ENCODE data around the gene SAT2. TPM values are rescaled to one million over a fixed set of nuclear protein-coding genes. Genes with fewer than 3 reads are reported as not detected.

SAT2 gene
- total RNA-seq, 1 experiment from 2014 or later: 33.0 TPM

DNA sequence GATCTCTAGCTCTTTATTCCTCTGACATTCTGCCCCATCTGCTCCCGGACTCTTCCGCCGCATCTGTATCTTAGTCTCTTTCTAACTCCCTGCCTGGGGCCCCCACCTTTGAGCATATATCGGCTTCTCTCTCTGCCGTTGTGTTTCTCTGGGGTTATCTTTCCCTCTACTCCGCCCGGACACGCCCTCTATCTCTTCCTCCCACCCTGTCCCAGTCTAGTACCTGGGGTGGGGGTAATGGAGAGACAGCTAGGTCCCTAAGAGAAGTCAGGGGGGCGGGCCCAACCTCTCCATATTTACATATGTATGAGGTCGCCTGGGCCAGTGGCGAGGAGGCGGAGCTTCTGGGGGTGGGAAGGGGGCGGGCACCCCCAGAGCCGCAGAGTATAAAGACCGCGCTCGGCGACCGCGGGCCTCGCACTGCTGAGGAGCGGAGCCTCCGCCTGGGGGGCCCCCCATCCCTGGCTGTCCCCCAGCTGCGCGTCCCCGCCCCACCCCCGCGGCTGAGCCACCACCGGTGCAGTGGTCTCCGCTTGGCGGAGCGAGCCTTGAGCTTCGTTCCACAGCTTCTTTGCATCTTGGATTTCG, 23.0 kb upstream of the SAT2 start, which contains the start of gene ATP1B2:
Gene ATP1B2, plus strand, starts transcription at position 418 of the 588 bp plus-strand sequence. CDS start 593 bp downstream, outside the sequence.
- CTCF ChIA-PET: interaction anchor here (0.5 to 1.3 kb wide), 8 partner anchors 18 to 370 kb away, joined by 3 to 10 read pairs (median 4); partner anchors contain the start of genes FXR2, NAA38 and TP53
- H3K4me3 Mint-ChIP-seq (ENCODE audit: unreplicated experiment): peak within 1 kb of the TSS; percentile 80
- no peaks in the 10 kb centered on the region for H3K9me3 Mint-ChIP-seq (ENCODE audit: unreplicated experiment)
- H3K27ac Mint-ChIP-seq (ENCODE audit: unreplicated experiment): no peak within 1 kb of the TSS
- H3K27me3 Mint-ChIP-seq (ENCODE audit: insufficient read depth, unreplicated experiment): peaks cover 9% of the 10 kb centered on the region
- intact Hi-C loops (cut with micrococcal nuclease; ENCODE audit: unreplicated experiment): no loop called here
- BruUV-seq (replicated peaks): no TSS peak
- Histone ChIP-seq H3K27me3 (replicated peaks; ENCODE audit: control insufficient read depth, insufficient read depth, low read length) (no peaks in the 10 kb centered on the region), H3K4me3 (ENCODE audit: low read depth, low read length) (peak within 1 kb of the TSS; percentile 35), H3K4me1 (no peaks in the 10 kb centered on the region), H3K9me3 (no peaks in the 10 kb centered on the region), H3K36me3 (ENCODE audit: control insufficient read depth, insufficient read depth, low read length) (no peaks in the 10 kb centered on the region)
- DNase-seq: peak; percentile 68 to 84
- H3K36me3 Mint-ChIP-seq (ENCODE audit: insufficient read depth, unreplicated experiment): no peaks in the 10 kb centered on the region
- H3K4me1 Mint-ChIP-seq (ENCODE audit: low read depth, unreplicated experiment): peaks cover 10% of the 10 kb centered on the region
- TF ChIP-seq, protein P1, sequence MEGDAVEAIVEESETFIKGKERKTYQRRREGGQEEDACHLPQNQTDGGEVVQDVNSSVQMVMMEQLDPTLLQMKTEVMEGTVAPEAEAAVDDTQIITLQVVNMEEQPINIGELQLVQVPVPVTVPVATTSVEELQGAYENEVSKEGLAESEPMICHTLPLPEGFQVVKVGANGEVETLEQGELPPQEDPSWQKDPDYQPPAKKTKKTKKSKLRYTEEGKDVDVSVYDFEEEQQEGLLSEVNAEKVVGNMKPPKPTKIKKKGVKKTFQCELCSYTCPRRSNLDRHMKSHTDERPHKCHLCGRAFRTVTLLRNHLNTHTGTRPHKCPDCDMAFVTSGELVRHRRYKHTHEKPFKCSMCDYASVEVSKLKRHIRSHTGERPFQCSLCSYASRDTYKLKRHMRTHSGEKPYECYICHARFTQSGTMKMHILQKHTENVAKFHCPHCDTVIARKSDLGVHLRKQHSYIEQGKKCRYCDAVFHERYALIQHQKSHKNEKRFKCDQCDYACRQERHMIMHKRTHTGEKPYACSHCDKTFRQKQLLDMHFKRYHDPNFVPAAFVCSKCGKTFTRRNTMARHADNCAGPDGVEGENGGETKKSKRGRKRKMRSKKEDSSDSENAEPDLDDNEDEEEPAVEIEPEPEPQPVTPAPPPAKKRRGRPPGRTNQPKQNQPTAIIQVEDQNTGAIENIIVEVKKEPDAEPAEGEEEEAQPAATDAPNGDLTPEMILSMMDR (IDR thresholded peaks at IDR 0.05; ENCODE audit: insufficient read depth in 1 of 2, low read depth in 1 of 2, low read length in 1 of 2, severe bottlenecking in 1 of 2, unreplicated experiment in 1 of 2): no peak
- POLR2A ChIA-PET: interaction anchor here (0.6 to 2.7 kb wide), 11 partner anchors 8 to 262 kb away, joined by 3 to 24 read pairs (median 4); partner anchors contain the start of genes MPDU1, SAT2, TP53 and WRAP53

- TF ChIP-seq, protein P1 (IDR thresholded peaks at IDR 0.05; ENCODE audit: insufficient read depth in 1 of 2, low read depth in 1 of 2, low read length in 1 of 2, severe bottlenecking in 1 of 2, unreplicated experiment in 1 of 2): no peak
- POLR2A ChIA-PET: no interaction called here
- Histone ChIP-seq H3K4me3 (ENCODE audit: low read depth, low read length) (no peak overlapping the region), H3K27me3 (replicated peaks; ENCODE audit: control insufficient read depth, insufficient read depth, low read length) (no peaks in the 10 kb centered on the region), H3K4me1 (no peaks in the 10 kb centered on the region), H3K36me3 (ENCODE audit: control insufficient read depth, insufficient read depth, low read length) (no peaks in the 10 kb centered on the region), H3K9me3 (no peaks in the 10 kb centered on the region)
- BruUV-seq (replicated peaks): no TSS peak
- peaks cover 9% of the 10 kb centered on the region for H3K27me3 Mint-ChIP-seq (ENCODE audit: insufficient read depth, unreplicated experiment)
- no peak overlapping the region for H3K27ac Mint-ChIP-seq (ENCODE audit: unreplicated experiment)
- no peaks in the 10 kb centered on the region for H3K36me3 Mint-ChIP-seq (ENCODE audit: insufficient read depth, unreplicated experiment)
- intact Hi-C loops (cut with micrococcal nuclease; ENCODE audit: unreplicated experiment): no loop called here
- CTCF ChIA-PET: no interaction called here
- peaks cover 10% of the 10 kb centered on the region for H3K4me1 Mint-ChIP-seq (ENCODE audit: low read depth, unreplicated experiment)
- DNase-seq: no peak
- no peaks in the 10 kb centered on the region for H3K9me3 Mint-ChIP-seq (ENCODE audit: unreplicated experiment)
- H3K4me3 Mint-ChIP-seq (ENCODE audit: unreplicated experiment): no peak overlapping the region
Observed at GRCh38 chr17:7647018-7647417, 19.4 kb upstream of the SAT2 start.

GRCh38 chr17:7646457-7646856, 18.8 kb upstream of the SAT2 start:
- Mint-ChIP-seq H3K4me3 (ENCODE audit: unreplicated experiment) (no peak overlapping the region), H3K27ac (ENCODE audit: unreplicated experiment) (no peak overlapping the region), H3K27me3 (ENCODE audit: insufficient read depth, unreplicated experiment) (peaks cover 8% of the 10 kb centered on the region), H3K4me1 (ENCODE audit: low read depth, unreplicated experiment) (peaks cover 10% of the 10 kb centered on the region), H3K36me3 (ENCODE audit: insufficient read depth, unreplicated experiment) (no peaks in the 10 kb centered on the region), H3K9me3 (ENCODE audit: unreplicated experiment) (no peaks in the 10 kb centered on the region)
- no peaks in the 10 kb centered on the region for H3K36me3 ChIP-seq (ENCODE audit: control insufficient read depth, insufficient read depth, low read length)
- TF ChIP-seq, protein P1 (IDR thresholded peaks at IDR 0.05; ENCODE audit: insufficient read depth in 1 of 2, low read depth in 1 of 2, low read length in 1 of 2, severe bottlenecking in 1 of 2, unreplicated experiment in 1 of 2): no peak
- ChIA-PET POLR2A (no interaction called here), CTCF (no interaction called here)
- intact Hi-C loops (cut with micrococcal nuclease; ENCODE audit: unreplicated experiment): no loop called here
- H3K4me3 ChIP-seq (ENCODE audit: low read depth, low read length): no peak overlapping the region
- no peaks in the 10 kb centered on the region for H3K27me3 ChIP-seq (replicated peaks; ENCODE audit: control insufficient read depth, insufficient read depth, low read length)
- no peaks in the 10 kb centered on the region for H3K4me1 ChIP-seq
- no peaks in the 10 kb centered on the region for H3K9me3 ChIP-seq
- no TSS peak for BruUV-seq (replicated peaks)
- no peak for DNase-seq

Data from Caco-2 (cell line).